Mucosa of rectum (tissue), 2 donors: ENCODE data around the gene TMEFF1.

Experiments used
- H3K27ac ChIP-seq, 2 donors: one replicate each; pipeline ENCODE4 v1.7.0; 2013; ENCODE audit warnings: inconsistent platforms in 2 of 2, low read depth in 2 of 2, low read length in 2 of 2
- H3K27me3 ChIP-seq, 2 donors: one replicate each; pipeline ENCODE4 v1.7.0; 2013; ENCODE audit warnings: low read length in 2 of 2; ENCODE audit not compliant: control insufficient read depth in 2 of 2, insufficient read depth in 2 of 2
- H3K36me3 ChIP-seq, 2 donors: one replicate each; pipeline ENCODE4 v1.7.0; 2013; ENCODE audit warnings: low read length in 2 of 2; ENCODE audit not compliant: control insufficient read depth in 2 of 2, insufficient read depth in 2 of 2
- H3K4me1 ChIP-seq, 2 donors: one replicate each; pipeline ENCODE4 v1.7.0; 2013; ENCODE audit warnings: low read length in 2 of 2, mild to moderate bottlenecking in 1 of 2; ENCODE audit not compliant: control insufficient read depth in 2 of 2, insufficient read depth in 2 of 2
- H3K4me3 ChIP-seq, 2 donors: one replicate each; pipeline ENCODE4 v1.7.0; 2013; ENCODE audit warnings: low read length in 2 of 2
- H3K9ac ChIP-seq, 2 donors: one replicate each; pipeline ENCODE4 v1.7.0; 2013; ENCODE audit warnings: low read length in 2 of 2, low read depth in 1 of 2, mild to moderate bottlenecking in 1 of 2
- H3K9me3 ChIP-seq, 2 donors: one replicate each; pipeline ENCODE4 v1.7.0; 2013; ENCODE audit warnings: low read length in 2 of 2; ENCODE audit not compliant: control insufficient read depth in 2 of 2
- donor health status: healthy.
- donor health status: Normal muscosa, but diverticular disease.

Gene TMEFF1

DNA sequence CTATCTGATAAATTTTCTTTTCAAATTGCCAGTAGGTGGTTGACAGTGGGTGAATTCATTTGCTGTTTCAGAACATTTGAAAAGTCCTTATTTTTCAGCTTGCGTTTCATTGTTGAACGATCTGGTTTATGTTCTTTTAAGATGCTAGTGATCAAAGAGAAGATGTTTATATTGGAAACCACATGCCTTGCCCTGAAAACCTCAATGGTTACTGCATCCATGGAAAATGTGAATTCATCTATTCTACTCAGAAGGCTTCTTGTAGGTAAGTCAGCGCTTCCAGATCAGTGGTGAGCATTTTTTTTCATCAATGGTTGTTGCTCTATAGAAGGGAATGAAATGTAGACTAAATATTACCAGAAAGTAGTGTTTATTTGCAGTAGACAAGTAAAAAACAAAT lies 88.3 kb downstream of the TMEFF1 start:
- H3K4me3 ChIP-seq: no peak overlapping the region
- no peak overlapping the region for H3K9ac ChIP-seq
- no peaks in the 10 kb centered on the region for H3K27me3 ChIP-seq
- H3K4me1 ChIP-seq: no peaks in the 10 kb centered on the region
- no peaks in the 10 kb centered on the region for H3K9me3 ChIP-seq
- no peaks in the 10 kb centered on the region for H3K36me3 ChIP-seq
- no peak overlapping the region for H3K27ac ChIP-seq

GRCh38 chr9:100567856-100568255 lies 94.9 kb downstream of the TMEFF1 start:
- Histone ChIP-seq H3K27me3 (no peaks in the 10 kb centered on the region), H3K27ac (no peak overlapping the region), H3K9ac (no peak overlapping the region), H3K4me3 (no peak overlapping the region), H3K9me3 (no peaks in the 10 kb centered on the region), H3K4me1 (no peaks in the 10 kb centered on the region), H3K36me3 (no peaks in the 10 kb centered on the region)

DNA sequence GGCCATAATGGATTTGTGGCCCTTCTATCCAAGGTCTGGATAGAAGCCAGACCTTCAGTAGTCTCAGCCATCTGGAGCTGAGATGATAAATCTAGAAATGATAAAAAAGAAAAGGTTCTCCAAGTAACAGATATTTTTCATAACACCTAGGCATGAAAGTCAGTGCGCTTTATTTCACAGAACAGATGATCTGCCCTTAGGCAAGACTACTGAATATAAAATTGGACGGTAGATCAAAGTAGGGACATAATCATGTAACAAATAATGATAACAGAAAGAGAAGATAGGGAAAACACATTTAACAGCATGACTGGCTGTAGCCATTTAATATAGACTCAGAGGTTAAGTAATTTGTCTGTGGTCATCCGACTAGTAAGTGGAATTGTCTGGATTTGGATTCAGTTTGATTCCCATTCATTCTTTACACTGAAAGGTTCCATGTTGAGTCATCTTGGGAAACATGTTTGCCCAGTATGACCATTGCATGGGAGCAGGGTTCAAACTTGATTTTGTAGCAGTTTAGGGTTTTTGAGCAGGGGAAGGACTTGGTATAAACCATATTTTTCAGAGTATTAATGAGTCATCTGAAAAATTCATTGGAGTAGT lies 100.8 kb downstream of the TMEFF1 start:
- no peaks in the 10 kb centered on the region for H3K27me3 ChIP-seq
- no peaks in the 10 kb centered on the region for H3K4me1 ChIP-seq
- no peak overlapping the region for H3K27ac ChIP-seq

DNA sequence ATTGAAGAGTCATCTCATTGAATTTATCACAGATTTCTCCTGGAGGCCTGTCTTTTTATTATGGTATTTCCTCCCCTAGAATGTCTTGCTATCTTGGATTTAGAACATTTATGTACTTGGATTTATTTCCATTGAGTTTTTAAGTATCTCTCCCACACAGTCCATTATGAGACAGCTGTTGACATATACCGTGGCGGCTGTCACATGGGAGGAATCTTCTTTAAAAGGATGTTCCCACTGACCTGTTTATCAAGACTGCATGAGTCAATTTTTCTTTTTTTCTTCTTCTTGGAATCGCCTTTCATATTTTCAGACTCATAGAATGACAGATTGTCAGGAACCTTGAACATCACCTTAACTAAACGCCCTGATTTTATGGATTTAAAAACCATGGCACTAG lies 102.1 kb downstream of the TMEFF1 start:
- H3K9ac ChIP-seq: no peak overlapping the region
- no peaks in the 10 kb centered on the region for H3K9me3 ChIP-seq
- H3K36me3 ChIP-seq: no peaks in the 10 kb centered on the region
- no peak overlapping the region for H3K4me3 ChIP-seq
- no peak overlapping the region for H3K27ac ChIP-seq
- H3K4me1 ChIP-seq: no peaks in the 10 kb centered on the region
- no peaks in the 10 kb centered on the region for H3K27me3 ChIP-seq

More for the DNA sequence above, 100.8 kb downstream of the TMEFF1 start:
- Histone ChIP-seq H3K9me3 (no peaks in the 10 kb centered on the region), H3K4me3 (no peak overlapping the region), H3K36me3 (no peaks in the 10 kb centered on the region), H3K9ac (no peak overlapping the region)

DNA sequence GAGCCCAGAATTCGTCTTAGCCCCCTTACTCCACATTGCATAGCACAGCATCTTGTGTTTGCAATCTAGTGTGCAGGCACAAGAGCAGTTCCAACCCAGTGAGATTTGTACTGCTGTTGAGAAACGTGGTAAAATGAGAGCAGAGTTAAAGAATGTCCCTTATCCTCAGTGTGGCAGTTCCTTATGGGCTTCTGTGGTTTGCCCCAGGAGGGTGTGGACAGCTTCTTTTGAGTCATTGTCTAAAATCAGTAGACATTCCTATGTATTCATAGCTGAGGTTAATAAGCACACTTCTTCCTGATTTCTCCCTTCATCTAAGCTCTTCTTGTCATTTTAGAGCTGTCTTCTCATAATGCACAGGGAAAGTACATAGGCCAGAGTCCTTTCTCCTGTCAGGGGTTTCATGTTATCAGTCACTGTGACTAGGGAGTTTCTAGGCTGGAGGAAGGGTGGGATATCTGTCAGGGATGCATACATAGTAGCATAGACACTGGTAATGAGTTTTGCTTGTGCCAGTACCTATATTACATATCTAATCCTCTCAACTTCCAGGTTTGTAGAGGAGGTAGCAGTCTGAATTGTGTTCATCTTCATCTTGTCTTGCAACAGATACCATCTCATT lies 102.9 kb downstream of the TMEFF1 start:
- no peak overlapping the region for H3K9ac ChIP-seq
- no peaks in the 10 kb centered on the region for H3K4me1 ChIP-seq
- H3K36me3 ChIP-seq: no peaks in the 10 kb centered on the region
- no peak overlapping the region for H3K27ac ChIP-seq
- no peaks in the 10 kb centered on the region for H3K27me3 ChIP-seq
- no peaks in the 10 kb centered on the region for H3K9me3 ChIP-seq
- H3K4me3 ChIP-seq: no peak overlapping the region

DNA sequence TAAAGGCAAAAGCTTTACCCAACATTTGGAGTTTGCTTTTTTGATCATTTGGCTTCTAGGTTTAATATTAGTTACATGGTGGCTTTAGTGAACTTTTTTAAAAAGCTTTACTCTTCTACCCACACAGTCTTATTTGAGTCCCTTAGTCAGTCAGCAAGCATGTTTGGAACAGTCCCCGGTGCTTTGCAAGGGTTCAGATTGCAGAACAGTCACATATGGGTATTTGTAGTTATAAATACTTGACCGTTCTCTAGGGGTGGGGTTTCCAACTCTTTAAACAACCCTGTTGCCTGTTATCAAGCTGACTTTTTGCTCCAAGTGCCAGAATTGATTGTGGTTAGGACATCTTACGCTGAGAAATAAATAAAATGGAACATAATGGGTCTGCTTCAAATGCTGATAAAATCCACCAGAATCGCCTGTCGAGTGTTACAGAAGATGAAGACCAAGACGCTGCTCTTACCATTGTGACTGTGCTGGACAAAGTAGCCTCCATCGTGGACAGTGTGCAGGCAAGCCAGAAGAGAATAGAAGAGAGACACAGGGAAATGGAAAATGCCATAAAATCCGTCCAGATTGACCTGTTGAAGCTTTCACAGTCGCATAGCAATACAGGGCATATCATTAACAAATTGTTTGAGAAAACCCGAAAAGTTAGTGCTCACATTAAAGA lies 105.0 kb downstream of the TMEFF1 start, which contains the start of gene CAVIN4:
TSS of gene CAVIN4 (plus strand) at position 304 of the 673 bp plus-strand sequence. CDS start at position 369, 65 bp downstream.
- Histone ChIP-seq H3K4me3 (no peak within 1 kb of the TSS), H3K4me1 (no peaks in the 10 kb centered on the region), H3K9ac (no peak within 1 kb of the TSS), H3K27ac (no peak within 1 kb of the TSS), H3K27me3 (no peaks in the 10 kb centered on the region), H3K9me3 (no peaks in the 10 kb centered on the region), H3K36me3 (no peaks in the 10 kb centered on the region)

GRCh38 chr9:100578610-100579009 lies 105.7 kb downstream of the TMEFF1 start:
- no peaks in the 10 kb centered on the region for H3K9me3 ChIP-seq
- no peak overlapping the region for H3K9ac ChIP-seq
- H3K27me3 ChIP-seq: no peaks in the 10 kb centered on the region
- H3K4me1 ChIP-seq: no peaks in the 10 kb centered on the region
- H3K36me3 ChIP-seq: no peaks in the 10 kb centered on the region
- no peak overlapping the region for H3K27ac ChIP-seq
- H3K4me3 ChIP-seq: no peak overlapping the region

DNA sequence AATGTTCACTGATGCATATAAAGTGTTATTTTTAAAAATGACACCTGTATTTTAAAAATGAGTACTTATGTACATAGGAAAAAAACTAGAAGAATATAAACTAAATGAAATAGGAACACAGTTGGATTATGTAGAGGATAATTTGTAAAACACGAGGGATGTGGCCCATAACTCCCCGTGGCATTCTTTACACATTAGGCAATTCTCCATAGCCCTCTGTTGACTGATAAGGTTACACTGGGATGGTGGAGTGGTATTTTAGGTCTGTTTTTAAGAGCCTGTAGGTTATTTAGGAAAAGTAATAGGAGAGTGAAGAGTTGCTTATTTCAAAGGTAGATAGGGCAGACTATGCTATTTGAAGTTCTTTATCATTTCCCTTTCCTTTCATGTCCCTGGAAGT lies 106.7 kb downstream of the TMEFF1 start:
- H3K27me3 ChIP-seq: no peaks in the 10 kb centered on the region
- H3K4me3 ChIP-seq: no peak overlapping the region
- H3K36me3 ChIP-seq: no peaks in the 10 kb centered on the region
- no peaks in the 10 kb centered on the region for H3K9me3 ChIP-seq
- no peak overlapping the region for H3K9ac ChIP-seq
- H3K27ac ChIP-seq: no peak overlapping the region
- no peaks in the 10 kb centered on the region for H3K4me1 ChIP-seq

DNA sequence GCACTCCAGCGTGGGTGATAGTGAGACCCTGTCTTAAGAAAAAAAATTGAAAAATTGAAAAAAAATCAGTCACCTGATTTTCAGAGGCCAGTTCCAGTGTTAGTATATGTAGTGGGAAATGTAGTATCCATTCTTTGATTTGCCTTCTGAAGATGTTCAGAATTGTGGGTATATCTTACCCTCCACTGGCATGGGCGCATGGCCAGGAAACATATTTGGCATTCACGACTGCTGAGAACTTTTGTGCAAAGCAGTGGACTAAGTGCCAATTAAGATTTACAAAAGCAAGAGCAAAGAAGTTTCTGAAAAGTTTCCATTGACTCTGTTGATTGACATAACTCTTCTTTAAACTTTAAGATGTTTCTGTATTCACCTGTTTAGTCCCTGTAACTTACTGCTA lies 107.3 kb downstream of the TMEFF1 start:
- Histone ChIP-seq H3K4me3 (no peak overlapping the region), H3K9me3 (no peaks in the 10 kb centered on the region), H3K27me3 (no peaks in the 10 kb centered on the region), H3K4me1 (no peaks in the 10 kb centered on the region), H3K36me3 (no peaks in the 10 kb centered on the region), H3K27ac (no peak overlapping the region), H3K9ac (no peak overlapping the region)

GRCh38 chr9:100581081-100581480 lies 108.1 kb downstream of the TMEFF1 start:
- H3K9ac ChIP-seq: no peak overlapping the region
- no peak overlapping the region for H3K4me3 ChIP-seq
- H3K36me3 ChIP-seq: no peaks in the 10 kb centered on the region
- H3K4me1 ChIP-seq: no peaks in the 10 kb centered on the region
- no peak overlapping the region for H3K27ac ChIP-seq
- H3K27me3 ChIP-seq: no peaks in the 10 kb centered on the region
- no peaks in the 10 kb centered on the region for H3K9me3 ChIP-seq
